OCI-LY3 (cell line): Measurements from ENCODE around the gene SCFD1.

Experiments used
- EZH2phosphoT487 ChIP-seq: fragments of 200-600 bp; shearing (Covaris generic); IDR thresholded peaks from 2 replicates; pipeline ENCODE4 v1.6.1; 2018; ENCODE audit warnings: antibody characterized with exemption, mixed run types, low read depth
- TF ChIP-seq, protein P1 (sequence below): fragments of 200-600, 300-600 bp; sonication (generic); IDR thresholded peaks from 2 replicates; pipeline ENCODE4 v1.5.1; 2014; ENCODE audit warnings: antibody characterized with exemption, low read length, low read depth

DNA sequence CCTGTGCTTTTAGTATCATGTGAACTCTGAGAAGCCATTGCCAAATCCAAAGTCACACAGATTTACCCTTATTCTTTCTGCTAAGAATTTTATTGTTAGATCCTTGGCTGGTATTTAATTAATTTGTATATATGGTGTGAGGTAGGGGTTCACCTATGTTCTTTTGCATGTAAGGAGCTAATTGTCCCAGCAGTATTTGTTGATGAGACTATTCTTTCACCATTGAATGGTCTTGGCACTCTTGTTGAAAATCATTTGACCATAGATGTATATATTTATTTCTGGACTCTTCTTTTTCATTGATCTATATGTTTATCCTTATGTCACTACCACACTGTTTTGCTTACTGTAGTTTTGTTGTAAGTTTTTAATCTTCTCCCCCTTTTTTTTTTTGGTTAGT lies 36.9 kb upstream of the SCFD1 start:
- TF ChIP-seq, protein P1, sequence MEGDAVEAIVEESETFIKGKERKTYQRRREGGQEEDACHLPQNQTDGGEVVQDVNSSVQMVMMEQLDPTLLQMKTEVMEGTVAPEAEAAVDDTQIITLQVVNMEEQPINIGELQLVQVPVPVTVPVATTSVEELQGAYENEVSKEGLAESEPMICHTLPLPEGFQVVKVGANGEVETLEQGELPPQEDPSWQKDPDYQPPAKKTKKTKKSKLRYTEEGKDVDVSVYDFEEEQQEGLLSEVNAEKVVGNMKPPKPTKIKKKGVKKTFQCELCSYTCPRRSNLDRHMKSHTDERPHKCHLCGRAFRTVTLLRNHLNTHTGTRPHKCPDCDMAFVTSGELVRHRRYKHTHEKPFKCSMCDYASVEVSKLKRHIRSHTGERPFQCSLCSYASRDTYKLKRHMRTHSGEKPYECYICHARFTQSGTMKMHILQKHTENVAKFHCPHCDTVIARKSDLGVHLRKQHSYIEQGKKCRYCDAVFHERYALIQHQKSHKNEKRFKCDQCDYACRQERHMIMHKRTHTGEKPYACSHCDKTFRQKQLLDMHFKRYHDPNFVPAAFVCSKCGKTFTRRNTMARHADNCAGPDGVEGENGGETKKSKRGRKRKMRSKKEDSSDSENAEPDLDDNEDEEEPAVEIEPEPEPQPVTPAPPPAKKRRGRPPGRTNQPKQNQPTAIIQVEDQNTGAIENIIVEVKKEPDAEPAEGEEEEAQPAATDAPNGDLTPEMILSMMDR: no peak
- no peak for TF ChIP-seq EZH2phosphoT487
